MCF 10A (cell line): ENCODE results near the gene GSE1. TPM values are rescaled to one million over a fixed set of nuclear protein-coding genes. Genes with fewer than 3 reads are reported as not detected.

Source experiments
- BruUV-seq: library from RNA; stranded (reverse); fragments of 400-500 nt; replicated peaks from 2 replicates; lab custom pipeline; 2021; lab: Mats Ljungman, UMichigan
- CTCF ChIA-PET: fragments of 300-600 bp; sonication (Branson Sonifier 250); formaldehyde crosslinking; extraction: SDS; loops from one replicate; lab custom pipeline; 2021; ENCODE audit warnings: antibody characterized with exemption, inconsistent platforms; lab: Yijun Ruan, JAX
- POLR2A ChIA-PET: fragments of 300-600, 350-650 bp; sonication (Branson Sonifier 250); formaldehyde crosslinking; extraction: SDS; loops from one replicate; lab custom pipeline; 2020; ENCODE audit warnings: antibody characterized with exemption, inconsistent platforms; lab: Yijun Ruan, JAX
- DNase-seq: peaks from one replicate; pipeline ENCODE4 v3.0.0-alpha.2; 2018; ENCODE audit not compliant: unreplicated experiment
- H3K27ac Mint-ChIP-seq: one replicate; pipeline ENCODE4 v1.8.0; 2022; ENCODE audit warnings: mild to moderate bottlenecking, low read depth, mixed read lengths; ENCODE audit not compliant: unreplicated experiment
- H3K27me3 Mint-ChIP-seq: one replicate; pipeline ENCODE4 v1.8.0; 2022; ENCODE audit warnings: mixed read lengths; ENCODE audit not compliant: insufficient read depth, unreplicated experiment
- H3K36me3 Mint-ChIP-seq: one replicate; pipeline ENCODE4 v1.8.0; 2022; ENCODE audit warnings: mild to moderate bottlenecking, moderate library complexity, mixed read lengths; ENCODE audit not compliant: insufficient read depth, unreplicated experiment
- H3K4me1 Mint-ChIP-seq: one replicate; pipeline ENCODE4 v1.8.0; 2022; ENCODE audit warnings: mixed read lengths; ENCODE audit not compliant: insufficient read depth, unreplicated experiment
- H3K4me3 Mint-ChIP-seq: one replicate; pipeline ENCODE4 v1.8.0; 2022; ENCODE audit warnings: mild to moderate bottlenecking, moderate library complexity, mixed read lengths; ENCODE audit not compliant: unreplicated experiment
- H3K9me3 Mint-ChIP-seq: one replicate; pipeline ENCODE4 v1.8.0; 2022; ENCODE audit warnings: mixed read lengths; ENCODE audit not compliant: unreplicated experiment
- intact Hi-C: fragments of 100-400 bp; cut with micrococcal nuclease; formaldehyde crosslinking; loops from 2 replicates; pipeline ENCODE4 v1.14.1; 2022
- total RNA-seq: library from RNA; stranded (reverse); gene quantifications from 2 replicates; pipeline ENCODE4 v1.2.3, GENCODE V29; 2022
- TF ChIP-seq, protein P1 (sequence below): fragments of 200-600 bp; IDR thresholded peaks from one replicate; pipeline ENCODE4 v1.8.0; 2022; ENCODE audit warnings: antibody characterized with exemption, mild to moderate bottlenecking; ENCODE audit not compliant: unreplicated experiment

The GSE1 gene
- total RNA-seq, 1 experiment from 2014 or later, result 52.9 TPM

- no peak for DNase-seq
- no peaks in the 10 kb centered on the region for H3K27me3 Mint-ChIP-seq
- no peak overlapping the region for H3K27ac Mint-ChIP-seq
- ChIA-PET POLR2A (interaction anchor here (1.2 kb wide), 1 partner anchor 12 kb away, joined by 3 read pairs; no protein-coding TSS in a partner anchor), CTCF (interaction anchor here (0.6 to 1.9 kb wide), 16 partner anchors 13 to 465 kb away, joined by 3 to 12 read pairs (median 4); no protein-coding TSS in a partner anchor)
- H3K9me3 Mint-ChIP-seq, result no peaks in the 10 kb centered on the region
- no peak overlapping the region for H3K4me3 Mint-ChIP-seq
- no TSS peak for BruUV-seq
- H3K4me1 Mint-ChIP-seq, result peaks cover 7% of the 10 kb centered on the region
- peaks cover 7% of the 10 kb centered on the region for H3K36me3 Mint-ChIP-seq
- intact Hi-C loops, result loop anchor here (5.0 kb wide), 1 partner anchor 439 kb away; no protein-coding TSS in a partner anchor
- TF ChIP-seq, protein P1, sequence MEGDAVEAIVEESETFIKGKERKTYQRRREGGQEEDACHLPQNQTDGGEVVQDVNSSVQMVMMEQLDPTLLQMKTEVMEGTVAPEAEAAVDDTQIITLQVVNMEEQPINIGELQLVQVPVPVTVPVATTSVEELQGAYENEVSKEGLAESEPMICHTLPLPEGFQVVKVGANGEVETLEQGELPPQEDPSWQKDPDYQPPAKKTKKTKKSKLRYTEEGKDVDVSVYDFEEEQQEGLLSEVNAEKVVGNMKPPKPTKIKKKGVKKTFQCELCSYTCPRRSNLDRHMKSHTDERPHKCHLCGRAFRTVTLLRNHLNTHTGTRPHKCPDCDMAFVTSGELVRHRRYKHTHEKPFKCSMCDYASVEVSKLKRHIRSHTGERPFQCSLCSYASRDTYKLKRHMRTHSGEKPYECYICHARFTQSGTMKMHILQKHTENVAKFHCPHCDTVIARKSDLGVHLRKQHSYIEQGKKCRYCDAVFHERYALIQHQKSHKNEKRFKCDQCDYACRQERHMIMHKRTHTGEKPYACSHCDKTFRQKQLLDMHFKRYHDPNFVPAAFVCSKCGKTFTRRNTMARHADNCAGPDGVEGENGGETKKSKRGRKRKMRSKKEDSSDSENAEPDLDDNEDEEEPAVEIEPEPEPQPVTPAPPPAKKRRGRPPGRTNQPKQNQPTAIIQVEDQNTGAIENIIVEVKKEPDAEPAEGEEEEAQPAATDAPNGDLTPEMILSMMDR, result no peak
Measured at GRCh38 chr16:85716680-85717038, 103.5 kb downstream of the GSE1 start.

GRCh38 chr16:85717393-85718152, 104.5 kb downstream of the GSE1 start:
- Mint-ChIP-seq H3K4me1 (peaks cover 7% of the 10 kb centered on the region), H3K27me3 (no peaks in the 10 kb centered on the region), H3K9me3 (no peaks in the 10 kb centered on the region), H3K27ac (no peak overlapping the region), H3K36me3 (peaks cover 7% of the 10 kb centered on the region), H3K4me3 (no peak overlapping the region)
- TF ChIP-seq, protein P1, result peak; percentile 50
- BruUV-seq, result no TSS peak
- ChIA-PET CTCF (interaction anchor here (0.5 to 1.9 kb wide), 23 partner anchors 9 to 930 kb away, joined by 3 to 12 read pairs (median 4); no protein-coding TSS in a partner anchor), POLR2A (interaction anchor here (0.8 kb wide), 1 partner anchor 155 kb away, joined by 3 read pairs; no protein-coding TSS in a partner anchor)
- DNase-seq, result peak; percentile 59
- intact Hi-C loops, result loop anchor here (1.0 to 5.0 kb wide), 2 partner anchors 42 to 440 kb away; no protein-coding TSS in a partner anchor

GRCh38 chr16:85718153-85718477, 105.0 kb downstream of the GSE1 start:
- Mint-ChIP-seq H3K27ac (no peak overlapping the region), H3K9me3 (no peaks in the 10 kb centered on the region), H3K4me3 (no peak overlapping the region), H3K36me3 (peaks cover 12% of the 10 kb centered on the region), H3K4me1 (peaks cover 7% of the 10 kb centered on the region), H3K27me3 (no peaks in the 10 kb centered on the region)
- no peak for DNase-seq
- intact Hi-C loops, result loop anchor here (1.0 to 5.0 kb wide), 2 partner anchors 43 to 441 kb away; no protein-coding TSS in a partner anchor
- POLR2A ChIA-PET, result interaction anchor here (0.8 kb wide), 1 partner anchor 155 kb away, joined by 3 read pairs; no protein-coding TSS in a partner anchor
- TF ChIP-seq, protein P1, result no peak
- no TSS peak for BruUV-seq
- CTCF ChIA-PET, result interaction anchor here (0.5 to 1.9 kb wide), 17 partner anchors 8 to 929 kb away, joined by 3 to 12 read pairs (median 4); no protein-coding TSS in a partner anchor

- TF ChIP-seq, protein P1, result peak; percentile 41
- Mint-ChIP-seq H3K27me3 (no peaks in the 10 kb centered on the region), H3K27ac (no peak overlapping the region), H3K4me1 (peaks cover 7% of the 10 kb centered on the region), H3K36me3 (peaks cover 11% of the 10 kb centered on the region), H3K9me3 (no peaks in the 10 kb centered on the region), H3K4me3 (no peak overlapping the region)
- BruUV-seq, result no TSS peak
- CTCF ChIA-PET, result interaction anchor here (0.5 to 2.0 kb wide), 13 partner anchors 12 to 443 kb away, joined by 3 to 10 read pairs (median 3); no protein-coding TSS in a partner anchor
- POLR2A ChIA-PET, result no interaction called here
- DNase-seq, result peak; percentile 31
- intact Hi-C loops, result loop anchor here (1.0 to 5.0 kb wide), 2 partner anchors 43 to 441 kb away; no protein-coding TSS in a partner anchor
Measured at GRCh38 chr16:85718682-85719081, 105.6 kb downstream of the GSE1 start.
